ENCODE results near the gene PIK3CG. TPM values are rescaled to one million over a fixed set of nuclear protein-coding genes. Genes with fewer than 3 reads are reported as not detected.

Gene PIK3CG
- total and polyA plus RNA-seq, 3 donors from 2014 or later = 6.5 to 10.3 (median 9.3) TPM

GRCh38 chr7:106820321-106821217, 44.5 kb upstream of the PIK3CG start:
- no peak overlapping the region for H3K27ac ChIP-seq
- no peak for DNase-seq
- WGBS, 2 donors = 83 to 93% methylated on average over 4 of the region's 4 CpGs

DNA sequence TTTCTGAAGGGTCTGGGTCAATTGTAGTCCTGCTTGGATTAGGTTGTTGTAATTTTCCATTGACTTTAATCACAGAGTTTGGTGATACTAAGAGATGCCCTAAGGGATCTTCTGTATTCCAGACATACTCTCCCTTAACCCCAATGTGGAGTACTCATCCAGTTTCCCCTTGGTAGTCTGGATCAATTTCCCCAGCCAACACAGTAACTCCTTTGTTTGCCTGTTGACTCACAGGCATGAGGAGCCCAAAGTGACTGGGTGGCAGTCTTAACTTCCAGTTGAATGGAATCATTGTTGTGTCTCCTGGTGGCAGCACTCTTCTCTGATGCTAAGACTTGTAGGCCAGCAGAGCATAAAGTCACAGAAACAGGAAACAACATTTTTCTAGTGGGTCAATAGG, 41.5 kb upstream of the PIK3CG start:
- Histone ChIP-seq H3K9me3 (no peaks in the 10 kb centered on the region), H3K4me3 (no peak overlapping the region), H3K36me3 (ENCODE audit: low read depth, missing control alignments) (no peaks in the 10 kb centered on the region), H3K4me1 (no peaks in the 10 kb centered on the region), H3K27me3 (no peaks in the 10 kb centered on the region), H3K27ac (no peak overlapping the region)
- no peak for DNase-seq
- TF ChIP-seq CTCF (IDR thresholded peaks at IDR 0.05) = no peak
- TF ChIP-seq POLR2A (IDR thresholded peaks at IDR 0.05) = no peak
- intact Hi-C loops (cut with DNase I; ENCODE audit: low total_unique reads) = no loop called here

More at GRCh38 chr7:106820321-106821217, 44.5 kb upstream of the PIK3CG start:
- Histone ChIP-seq H3K27me3 (no peaks in the 10 kb centered on the region), H3K4me1 (no peaks in the 10 kb centered on the region), H3K4me3 (no peak overlapping the region), H3K9me3 (no peaks in the 10 kb centered on the region), H3K36me3 (ENCODE audit: low read depth, missing control alignments) (no peaks in the 10 kb centered on the region)
- intact Hi-C loops (cut with DNase I; ENCODE audit: low total_unique reads) = no loop called here
- TF ChIP-seq POLR2A (IDR thresholded peaks at IDR 0.05) = no peak
- no peak for TF ChIP-seq CTCF (IDR thresholded peaks at IDR 0.05)

- Histone ChIP-seq H3K9me3 (no peaks in the 10 kb centered on the region), H3K36me3 (ENCODE audit: low read depth, missing control alignments) (no peaks in the 10 kb centered on the region), H3K27ac (no peak overlapping the region), H3K27me3 (no peaks in the 10 kb centered on the region), H3K4me1 (no peaks in the 10 kb centered on the region), H3K4me3 (no peak overlapping the region)
- WGBS, 2 donors = 90 to 95% methylated on average over 4 of the region's 4 CpGs
- intact Hi-C loops (cut with DNase I; ENCODE audit: low total_unique reads) = no loop called here
- no peak for DNase-seq
- TF ChIP-seq POLR2A (IDR thresholded peaks at IDR 0.05) (no peak), CTCF (IDR thresholded peaks at IDR 0.05) (no peak)
Observed at GRCh38 chr7:106824458-106824857, 40.6 kb upstream of the PIK3CG start.

GRCh38 chr7:106827626-106828025, 37.5 kb upstream of the PIK3CG start:
- no peaks in the 10 kb centered on the region for H3K4me1 ChIP-seq
- WGBS, 2 donors = 78 to 92% methylated on average over 2 of the region's 2 CpGs
- no peaks in the 10 kb centered on the region for H3K36me3 ChIP-seq (ENCODE audit: low read depth, missing control alignments)

More at GRCh38 chr7:106827626-106828025, 37.5 kb upstream of the PIK3CG start:
- H3K27me3 ChIP-seq = no peaks in the 10 kb centered on the region
- intact Hi-C loops (cut with DNase I; ENCODE audit: low total_unique reads) = no loop called here
- no peaks in the 10 kb centered on the region for H3K9me3 ChIP-seq
- TF ChIP-seq POLR2A (IDR thresholded peaks at IDR 0.05) = no peak
- no peak for TF ChIP-seq CTCF (IDR thresholded peaks at IDR 0.05)
- no peak overlapping the region for H3K4me3 ChIP-seq
- DNase-seq = no peak
- no peak overlapping the region for H3K27ac ChIP-seq
